GM23338 (cell line): ENCODE measurements around the gene KRTAP4-2. TPM values are rescaled to one million over a fixed set of nuclear protein-coding genes. Genes with fewer than 3 reads are reported as not detected.

ENCODE experiments used
- polyA plus RNA-seq: library from polyadenylated mRNA; unstranded; fragments of >200 nt; fragmentation: Nextera tagmentation; extraction: Ambion mirVana; gene quantifications from 2 replicates; pipeline ENCODE4 v1.2.1, GENCODE V29; 2016
- small RNA-seq: library from RNA; depleted of rRNA; stranded (forward); fragments of <200 nt; gene quantifications from one replicate; pipeline ENCODE3, GENCODE V24; 2014; ENCODE audit warnings: low replicate concordance
- total RNA-seq: library from RNA; depleted of rRNA; stranded (reverse); fragments of >200 nt; shearing (Covaris generic); gene quantifications from 2 replicates; pipeline ENCODE4 v1.2.3, GENCODE V29; 2014; rRNA removed

The KRTAP4-2 gene
- total and polyA plus RNA-seq, 2 experiments from 2014 or later: not detected

Small RNA genes within 50 kb of the gene (small RNA-seq; reads per million reads assigned to genes)
- not detected for gene KRTAP4-17P

Other genes starting within 250 kb of the KRTAP4-2 start
Only the 30 nearest of the 41 such genes appear.
- gene KRTAP1-5, start 151.0 kb downstream of the KRTAP4-2 start, total RNA-seq: not detected in 2 replicates
- gene KRTAP1-5, start 151.0 kb downstream of the KRTAP4-2 start, polyA plus RNA-seq: not detected in 2 replicates
- not detected in 2 replicates for gene KRTAP1-4, start 148.0 kb downstream of the KRTAP4-2 start, total RNA-seq
- gene KRTAP1-4, start 148.0 kb downstream of the KRTAP4-2 start, polyA plus RNA-seq: not detected in 2 replicates
- gene KRTAP1-3, start 143.3 kb downstream of the KRTAP4-2 start, total RNA-seq: not detected in 2 replicates
- not detected in 2 replicates for gene KRTAP1-3, start 143.3 kb downstream of the KRTAP4-2 start, polyA plus RNA-seq
- not detected in 2 replicates for gene KRTAP1-1, start 136.8 kb downstream of the KRTAP4-2 start, total RNA-seq
- not detected in 2 replicates for gene KRTAP1-1, start 136.8 kb downstream of the KRTAP4-2 start, polyA plus RNA-seq
- not detected in 2 replicates for gene KRTAP2-1, start 130.9 kb downstream of the KRTAP4-2 start, total RNA-seq
- not detected in 2 replicates for gene KRTAP2-1, start 130.9 kb downstream of the KRTAP4-2 start, polyA plus RNA-seq
- not detected in 2 replicates for gene KRTAP2-2, start 123.0 kb downstream of the KRTAP4-2 start, total RNA-seq
- not detected in 2 replicates for gene KRTAP2-2, start 123.0 kb downstream of the KRTAP4-2 start, polyA plus RNA-seq
- not detected in 2 replicates for gene KRTAP2-3, start 118.1 kb downstream of the KRTAP4-2 start, total RNA-seq
- not detected in 2 replicates for gene KRTAP2-3, start 118.1 kb downstream of the KRTAP4-2 start, polyA plus RNA-seq
- not detected in 2 replicates for gene KRTAP2-4, start 112.3 kb downstream of the KRTAP4-2 start, total RNA-seq
- gene KRTAP2-4, start 112.3 kb downstream of the KRTAP4-2 start, polyA plus RNA-seq: not detected in 2 replicates
- gene KRTAP4-7, start 94.1 kb downstream of the KRTAP4-2 start, total RNA-seq: not detected in 2 replicates
- not detected in 2 replicates for gene KRTAP4-7, start 94.1 kb downstream of the KRTAP4-2 start, polyA plus RNA-seq
- not detected in 2 replicates for gene KRTAP4-8, start 80.1 kb downstream of the KRTAP4-2 start, total RNA-seq
- not detected in 2 replicates for gene KRTAP4-8, start 80.1 kb downstream of the KRTAP4-2 start, polyA plus RNA-seq
- not detected in 2 replicates for gene KRTAP4-16, start 76.0 kb downstream of the KRTAP4-2 start, total RNA-seq
- gene KRTAP4-16, start 76.0 kb downstream of the KRTAP4-2 start, polyA plus RNA-seq: not detected in 2 replicates
- not detected in 2 replicates for gene KRTAP4-9, start 72.8 kb downstream of the KRTAP4-2 start, total RNA-seq
- gene KRTAP4-9, start 72.8 kb downstream of the KRTAP4-2 start, polyA plus RNA-seq: not detected in 2 replicates
- gene KRTAP4-11, start 59.8 kb downstream of the KRTAP4-2 start, total RNA-seq: not detected in 2 replicates
- not detected in 2 replicates for gene KRTAP4-11, start 59.8 kb downstream of the KRTAP4-2 start, polyA plus RNA-seq
- gene KRTAP4-12, start 54.0 kb downstream of the KRTAP4-2 start, total RNA-seq: not detected in 2 replicates
- gene KRTAP4-12, start 54.0 kb downstream of the KRTAP4-2 start, polyA plus RNA-seq: not detected in 2 replicates
- not detected in 2 replicates for gene KRTAP4-6, start 37.7 kb downstream of the KRTAP4-2 start, total RNA-seq
- gene KRTAP4-6, start 37.7 kb downstream of the KRTAP4-2 start, polyA plus RNA-seq: not detected in 2 replicates
- not detected in 2 replicates for gene KRTAP4-5, start 28.4 kb downstream of the KRTAP4-2 start, total RNA-seq
- not detected in 2 replicates for gene KRTAP4-5, start 28.4 kb downstream of the KRTAP4-2 start, polyA plus RNA-seq
- not detected in 2 replicates for gene KRTAP4-4, start 17.5 kb downstream of the KRTAP4-2 start, total RNA-seq
- gene KRTAP4-4, start 17.5 kb downstream of the KRTAP4-2 start, polyA plus RNA-seq: not detected in 2 replicates
- gene KRTAP4-3, start 10.0 kb downstream of the KRTAP4-2 start, total RNA-seq: not detected in 2 replicates
- gene KRTAP4-3, start 10.0 kb downstream of the KRTAP4-2 start, polyA plus RNA-seq: not detected in 2 replicates
- gene KRTAP4-1, start 6.7 kb upstream of the KRTAP4-2 start, total RNA-seq: not detected in 2 replicates
- not detected in 2 replicates for gene KRTAP4-1, start 6.7 kb upstream of the KRTAP4-2 start, polyA plus RNA-seq
- not detected in 2 replicates for gene KRTAP9-1, start 11.7 kb upstream of the KRTAP4-2 start, total RNA-seq
- gene KRTAP9-1, start 11.7 kb upstream of the KRTAP4-2 start, polyA plus RNA-seq: not detected in 2 replicates
- not detected in 2 replicates for gene KRTAP9-2, start 48.4 kb upstream of the KRTAP4-2 start, total RNA-seq
- gene KRTAP9-2, start 48.4 kb upstream of the KRTAP4-2 start, polyA plus RNA-seq: not detected in 2 replicates
- gene KRTAP9-3, start 54.2 kb upstream of the KRTAP4-2 start, total RNA-seq: not detected in 2 replicates
- gene KRTAP9-3, start 54.2 kb upstream of the KRTAP4-2 start, polyA plus RNA-seq: not detected in 2 replicates
- gene KRTAP9-8, start 59.8 kb upstream of the KRTAP4-2 start, total RNA-seq: not detected in 2 replicates
- not detected in 2 replicates for gene KRTAP9-8, start 59.8 kb upstream of the KRTAP4-2 start, polyA plus RNA-seq
- gene KRTAP9-4, start 71.5 kb upstream of the KRTAP4-2 start, total RNA-seq: not detected in 2 replicates
- not detected in 2 replicates for gene KRTAP9-4, start 71.5 kb upstream of the KRTAP4-2 start, polyA plus RNA-seq
- gene KRTAP9-9, start 77.2 kb upstream of the KRTAP4-2 start, total RNA-seq: not detected in 2 replicates
- gene KRTAP9-9, start 77.2 kb upstream of the KRTAP4-2 start, polyA plus RNA-seq: not detected in 2 replicates
- gene KRTAP9-6, start 87.2 kb upstream of the KRTAP4-2 start, total RNA-seq: not detected in 2 replicates
- not detected in 2 replicates for gene KRTAP9-6, start 87.2 kb upstream of the KRTAP4-2 start, polyA plus RNA-seq
- not detected in 2 replicates for gene KRTAP9-7, start 97.5 kb upstream of the KRTAP4-2 start, total RNA-seq
- not detected in 2 replicates for gene KRTAP9-7, start 97.5 kb upstream of the KRTAP4-2 start, polyA plus RNA-seq
- gene KRTAP29-1, start 124.6 kb upstream of the KRTAP4-2 start, total RNA-seq: not detected in 2 replicates
- gene KRTAP29-1, start 124.6 kb upstream of the KRTAP4-2 start, polyA plus RNA-seq: not detected in 2 replicates
- not detected in 2 replicates for gene KRTAP16-1, start 131.1 kb upstream of the KRTAP4-2 start, total RNA-seq
- gene KRTAP16-1, start 131.1 kb upstream of the KRTAP4-2 start, polyA plus RNA-seq: not detected in 2 replicates
- not detected in 2 replicates for gene KRTAP17-1, start 137.5 kb upstream of the KRTAP4-2 start, total RNA-seq
- not detected in 2 replicates for gene KRTAP17-1, start 137.5 kb upstream of the KRTAP4-2 start, polyA plus RNA-seq